ENCODE data around the gene FGD3. TPM values are rescaled to one million over a fixed set of nuclear protein-coding genes. Genes with fewer than 3 reads are reported as not detected.

Gene FGD3
- total and polyA plus RNA-seq, 2 donors (not counting 1 experiment from before 2014, with no cell fraction given), result 130 to 134 TPM

GRCh38 chr9:93043122-93043521 is 95.8 kb downstream of the FGD3 start:
- peak; percentile 78 for DNase-seq
- H3K4me3 Mint-ChIP-seq, result peak overlapping the region; percentile 3

GRCh38 chr9:93045521-93045920 is 98.2 kb downstream of the FGD3 start:
- no peak overlapping the region for H3K27ac Mint-ChIP-seq

More at GRCh38 chr9:93043122-93043521, 95.8 kb downstream of the FGD3 start:
- H3K9me3 Mint-ChIP-seq (ENCODE audit: insufficient read depth), result no peaks in the 10 kb centered on the region
- no peak for TF ChIP-seq CTCF (IDR thresholded peaks at IDR 0.05)
- TF ChIP-seq EZH2 (IDR thresholded peaks at IDR 0.05; ENCODE audit: borderline replicate concordance, insufficient read depth, low read depth, low read length, poor library complexity, severe bottlenecking), result no peak
- Histone ChIP-seq H3K27ac (ENCODE audit: low read length in 2 of 2) (peak overlapping the region in 1 of 2 donors; percentile 22), H3K36me3 (replicated peaks in 1 of 2; ENCODE audit: control extremely low read depth in 1 of 2, control insufficient read depth in 1 of 2, extremely low read depth in 1 of 2, insufficient read depth in 2 of 2, low read length in 1 of 2) (no peaks in the 10 kb centered on the region), H3K9ac (ENCODE audit: low read length) (no peak overlapping the region), H3K9me3 (ENCODE audit: control extremely low read depth in 1 of 3, control insufficient read depth in 2 of 3, insufficient read depth in 1 of 3, low read length in 2 of 3) (peaks cover 0 to 9% (median 0%) of the 10 kb centered on the region in 3 donors), H3K4me2 (replicated peaks; ENCODE audit: low read depth, low read length, poor library complexity, severe bottlenecking) (peak overlapping the region; percentile 3), H4K20me1 (ENCODE audit: control insufficient read depth, insufficient read depth, low read length, poor library complexity, severe bottlenecking) (no peaks in the 10 kb centered on the region), H3K4me3 (ENCODE audit: control extremely low read depth in 1 of 5, extremely low read depth in 1 of 5, insufficient read depth in 1 of 5, low read depth in 2 of 5, low read length in 4 of 5) (no peak overlapping the region), H3K4me1 (ENCODE audit: control insufficient read depth in 2 of 2, insufficient read depth in 2 of 2, low read length in 2 of 2) (peaks cover 15 to 24% of the 10 kb centered on the region in 2 donors), H3K79me2 (ENCODE audit: control insufficient read depth, insufficient read depth, low read length) (no peaks in the 10 kb centered on the region), H3K27me3 (replicated peaks in 1 of 4; ENCODE audit: control extremely low read depth in 1 of 4, control insufficient read depth in 3 of 4, insufficient read depth in 4 of 4, low read length in 3 of 4) (no peaks in the 10 kb centered on the region), H2AFZ (ENCODE audit: insufficient read depth, low read depth, low read length, poor library complexity, severe bottlenecking) (peak overlapping the region; percentile 50)
- WGBS (ENCODE audit: insufficient coverage), result 68% methylated on average over 3 of the region's 6 CpGs
- H3K4me1 Mint-ChIP-seq, result peaks cover 31% of the 10 kb centered on the region
- CTCF ChIA-PET, result no interaction called here
- H3K27ac Mint-ChIP-seq, result peak overlapping the region; percentile 53
- POLR2A ChIA-PET, result no interaction called here
- no peaks in the 10 kb centered on the region for H3K27me3 Mint-ChIP-seq
- ATAC-seq (ENCODE audit: low read depth), result peak; percentile 86
- intact Hi-C loops (cut with micrococcal nuclease), result loop anchor here (2.0 kb wide), 1 partner anchor 16 kb away; the partner anchor contains the start of gene SUSD3

More at GRCh38 chr9:93045521-93045920, 98.2 kb downstream of the FGD3 start:
- H3K4me3 Mint-ChIP-seq, result no peak overlapping the region
- ATAC-seq (ENCODE audit: low read depth) (no peak), DNase-seq (no peak)
- CTCF ChIA-PET, result interaction anchor here (1.5 kb wide), 1 partner anchor 11 kb away, joined by 3 read pairs; no protein-coding TSS in a partner anchor
- no peaks in the 10 kb centered on the region for H3K27me3 ChIP-seq (replicated peaks in 1 of 4; ENCODE audit: control extremely low read depth in 1 of 4, control insufficient read depth in 3 of 4, insufficient read depth in 4 of 4, low read length in 3 of 4)
- H3K36me3 ChIP-seq (replicated peaks in 1 of 2; ENCODE audit: control extremely low read depth in 1 of 2, control insufficient read depth in 1 of 2, extremely low read depth in 1 of 2, insufficient read depth in 2 of 2, low read length in 1 of 2), result no peaks in the 10 kb centered on the region
- no peak overlapping the region for H3K9ac ChIP-seq (ENCODE audit: low read length)
- H3K4me1 Mint-ChIP-seq, result peaks cover 18% of the 10 kb centered on the region
- POLR2A ChIA-PET, result no interaction called here
- no peaks in the 10 kb centered on the region for H4K20me1 ChIP-seq (ENCODE audit: control insufficient read depth, insufficient read depth, low read length, poor library complexity, severe bottlenecking)
- H3K27ac ChIP-seq (ENCODE audit: low read length in 2 of 2), result no peak overlapping the region
- TF ChIP-seq EZH2 (IDR thresholded peaks at IDR 0.05; ENCODE audit: borderline replicate concordance, insufficient read depth, low read depth, low read length, poor library complexity, severe bottlenecking), result no peak
- TF ChIP-seq CTCF (IDR thresholded peaks at IDR 0.05), result no peak
- H3K4me2 ChIP-seq (replicated peaks; ENCODE audit: low read depth, low read length, poor library complexity, severe bottlenecking), result no peak overlapping the region
- no peak overlapping the region for H2AFZ ChIP-seq (ENCODE audit: insufficient read depth, low read depth, low read length, poor library complexity, severe bottlenecking)
- intact Hi-C loops (cut with micrococcal nuclease), result no loop called here
- H3K79me2 ChIP-seq (ENCODE audit: control insufficient read depth, insufficient read depth, low read length), result no peaks in the 10 kb centered on the region
- H3K27me3 Mint-ChIP-seq, result no peaks in the 10 kb centered on the region
- H3K9me3 Mint-ChIP-seq (ENCODE audit: insufficient read depth), result no peaks in the 10 kb centered on the region
- peaks cover 0 to 9% (median 0%) of the 10 kb centered on the region in 3 donors for H3K9me3 ChIP-seq (ENCODE audit: control extremely low read depth in 1 of 3, control insufficient read depth in 2 of 3, insufficient read depth in 1 of 3, low read length in 2 of 3)
- peaks cover 15 to 20% of the 10 kb centered on the region in 2 donors for H3K4me1 ChIP-seq (ENCODE audit: control insufficient read depth in 2 of 2, insufficient read depth in 2 of 2, low read length in 2 of 2)
- 67% methylated on average over 1 of the region's 2 CpGs for WGBS (ENCODE audit: insufficient coverage)
- no peak overlapping the region for H3K4me3 ChIP-seq (ENCODE audit: control extremely low read depth in 1 of 5, extremely low read depth in 1 of 5, insufficient read depth in 1 of 5, low read depth in 2 of 5, low read length in 4 of 5)

Data from B cell (primary cell).